Hepatic stellate cell (primary cell): ENCODE results near the gene MAD1L1.

Experiments used
- DNase-seq: peaks from one replicate; pipeline ENCODE4 v3.0.0; 2011; ENCODE audit warnings: low spot score

Gene MAD1L1

GRCh38 chr7:2258661-2259365 is 26.1 kb upstream of the MAD1L1 start:
- no peak for DNase-seq

- DNase-seq = no peak
Observed at GRCh38 chr7:2257651-2258050, 24.9 kb upstream of the MAD1L1 start.

GRCh38 chr7:2257046-2257551 is 24.4 kb upstream of the MAD1L1 start:
- DNase-seq = no peak

GRCh38 chr7:2256306-2257045 is 23.7 kb upstream of the MAD1L1 start:
- no peak for DNase-seq

GRCh38 chr7:2255145-2256139 is 22.7 kb upstream of the MAD1L1 start:
- DNase-seq = no peak

- no peak for DNase-seq
Observed at GRCh38 chr7:2254429-2255144, 21.8 kb upstream of the MAD1L1 start.

GRCh38 chr7:2253525-2254244 is 20.9 kb upstream of the MAD1L1 start:
- no peak for DNase-seq

- DNase-seq = no peak
Observed at GRCh38 chr7:2253021-2253420, 20.3 kb upstream of the MAD1L1 start.

- no peak for DNase-seq
Observed at GRCh38 chr7:2251841-2252771, 19.4 kb upstream of the MAD1L1 start.

GRCh38 chr7:2251381-2251780 is 18.6 kb upstream of the MAD1L1 start:
- no peak for DNase-seq

- DNase-seq = no peak
Observed at GRCh38 chr7:2249744-2250323, 17.1 kb upstream of the MAD1L1 start.

- peak; percentile 99 for DNase-seq
Observed at GRCh38 chr7:2248984-2249694, 16.4 kb upstream of the MAD1L1 start.

- peak; percentile 54 for DNase-seq
Observed at GRCh38 chr7:2247141-2247995, 14.6 kb upstream of the MAD1L1 start.

- no peak for DNase-seq
Observed at GRCh38 chr7:2245883-2246675, 13.3 kb upstream of the MAD1L1 start.

- no peak for DNase-seq
Observed at GRCh38 chr7:2244404-2244995, 11.8 kb upstream of the MAD1L1 start.

GRCh38 chr7:2243458-2243857 is 10.7 kb upstream of the MAD1L1 start:
- no peak for DNase-seq
